HUES48 (cell line): ENCODE data around the gene C19orf18.
"Not testable (repeated sequence)": the region's sequence is repeated elsewhere in the genome, so short reads cannot be mapped to it uniquely, and the experiment has no call there.

Experiments
- H3K27ac ChIP-seq: one replicate; pipeline ENCODE4 v1.7.0; 2013; ENCODE audit warnings: low read depth, low read length, inconsistent platforms
- H3K27me3 ChIP-seq: 2 replicates; pipeline ENCODE4 v1.6.1; 2013; ENCODE audit warnings: mild to moderate bottlenecking, low read length; ENCODE audit not compliant: control insufficient read depth, insufficient read depth
- H3K36me3 ChIP-seq: 2 replicates; pipeline ENCODE4 v1.6.1; 2013; ENCODE audit warnings: low read length; ENCODE audit not compliant: control insufficient read depth, insufficient read depth
- H3K4me1 ChIP-seq: 2 replicates; pipeline ENCODE4 v1.6.1; 2013; ENCODE audit warnings: mild to moderate bottlenecking, low read length; ENCODE audit not compliant: control insufficient read depth, insufficient read depth
- H3K4me3 ChIP-seq: 2 replicates; pipeline ENCODE4 v1.5.1; 2013; ENCODE audit warnings: mild to moderate bottlenecking, low read depth, low read length
- H3K9ac ChIP-seq: 2 replicates; pipeline ENCODE4 v1.6.1; 2013; ENCODE audit warnings: mild to moderate bottlenecking, low read depth, low read length, moderate library complexity
- H3K9me3 ChIP-seq: 2 replicates; pipeline ENCODE4 v1.6.1; 2013; ENCODE audit warnings: low read length; ENCODE audit not compliant: control insufficient read depth, insufficient read depth

The C19orf18 gene

GRCh38 chr19:57974434-57974833 is at the start of gene C19orf18:
TSS of gene C19orf18 (minus strand) at chr19:57974534. CDS start at chr19:57974432, 102 bp downstream.
- Histone ChIP-seq H3K4me3 (no peak within 1 kb of the TSS), H3K9ac (no peak within 1 kb of the TSS), H3K27ac (no peak within 1 kb of the TSS), H3K9me3 (peaks cover 89% of the 10 kb centered on the region), H3K4me1 (no peaks in the 10 kb centered on the region), H3K36me3 (peaks cover 17% of the 10 kb centered on the region), H3K27me3 (no peaks in the 10 kb centered on the region)

GRCh38 chr19:58022283-58022660 is 47.9 kb upstream of the C19orf18 start:
- no peaks in the 10 kb centered on the region for H3K36me3 ChIP-seq
- no peaks in the 10 kb centered on the region for H3K27me3 ChIP-seq
- no peak overlapping the region for H3K27ac ChIP-seq
- no peak overlapping the region for H3K9ac ChIP-seq
- H3K4me3 ChIP-seq: no peak overlapping the region
- peaks cover 61% of the 10 kb centered on the region for H3K9me3 ChIP-seq
- H3K4me1 ChIP-seq: no peaks in the 10 kb centered on the region

- Histone ChIP-seq H3K4me1 (no peaks in the 10 kb centered on the region), H3K27ac (no peak overlapping the region), H3K27me3 (no peaks in the 10 kb centered on the region), H3K9me3 (peaks cover 60% of the 10 kb centered on the region), H3K36me3 (no peaks in the 10 kb centered on the region), H3K4me3 (no peak overlapping the region), H3K9ac (no peak overlapping the region)
Observed at GRCh38 chr19:58021541-58022282, 47.4 kb upstream of the C19orf18 start.

GRCh38 chr19:58020129-58020528 is 45.8 kb upstream of the C19orf18 start:
- H3K27ac ChIP-seq: no peak overlapping the region
- no peaks in the 10 kb centered on the region for H3K27me3 ChIP-seq
- no peak overlapping the region for H3K9ac ChIP-seq
- H3K9me3 ChIP-seq: peaks cover 57% of the 10 kb centered on the region
- no peak overlapping the region for H3K4me3 ChIP-seq
- no peaks in the 10 kb centered on the region for H3K36me3 ChIP-seq
- H3K4me1 ChIP-seq: no peaks in the 10 kb centered on the region

- Histone ChIP-seq H3K9ac (no peak overlapping the region), H3K4me3 (no peak overlapping the region), H3K9me3 (peaks cover 53% of the 10 kb centered on the region), H3K36me3 (no peaks in the 10 kb centered on the region), H3K4me1 (no peaks in the 10 kb centered on the region), H3K27ac (no peak overlapping the region), H3K27me3 (no peaks in the 10 kb centered on the region)
Observed at GRCh38 chr19:58014141-58014540, 39.8 kb upstream of the C19orf18 start.

GRCh38 chr19:58010507-58010906 is 36.2 kb upstream of the C19orf18 start:
- no peak overlapping the region for H3K4me3 ChIP-seq
- H3K4me1 ChIP-seq: no peaks in the 10 kb centered on the region
- no peak overlapping the region for H3K27ac ChIP-seq
- H3K9ac ChIP-seq: no peak overlapping the region
- no peaks in the 10 kb centered on the region for H3K27me3 ChIP-seq
- H3K9me3 ChIP-seq: peaks cover 56% of the 10 kb centered on the region
- H3K36me3 ChIP-seq: peaks cover 13% of the 10 kb centered on the region

GRCh38 chr19:58009666-58010301 is 35.5 kb upstream of the C19orf18 start:
- H3K9me3 ChIP-seq: peaks cover 60% of the 10 kb centered on the region
- H3K9ac ChIP-seq: no peak overlapping the region
- H3K27me3 ChIP-seq: no peaks in the 10 kb centered on the region
- no peaks in the 10 kb centered on the region for H3K4me1 ChIP-seq
- H3K4me3 ChIP-seq: peak overlapping the region; percentile 48
- no peak overlapping the region for H3K27ac ChIP-seq
- H3K36me3 ChIP-seq: peaks cover 20% of the 10 kb centered on the region

GRCh38 chr19:58009301-58009665 is 34.9 kb upstream of the C19orf18 start:
- Histone ChIP-seq H3K4me3 (peak overlapping the region; percentile 48), H3K27ac (no peak overlapping the region), H3K36me3 (peaks cover 25% of the 10 kb centered on the region), H3K9me3 (peaks cover 64% of the 10 kb centered on the region), H3K27me3 (no peaks in the 10 kb centered on the region), H3K4me1 (no peaks in the 10 kb centered on the region), H3K9ac (no peak overlapping the region)

GRCh38 chr19:58008877-58009276 is 34.5 kb upstream of the C19orf18 start:
- not testable (repeated sequence) for H3K4me1 ChIP-seq, H3K27me3 ChIP-seq, H3K9ac ChIP-seq, H3K27ac ChIP-seq
- peak overlapping the region; percentile 48 for H3K4me3 ChIP-seq
- peaks cover 29% of the 10 kb centered on the region for H3K36me3 ChIP-seq
- H3K9me3 ChIP-seq: peaks cover 64% of the 10 kb centered on the region

GRCh38 chr19:58007285-58007684 is 33.0 kb upstream of the C19orf18 start:
- Histone ChIP-seq H3K9ac (no peak overlapping the region), H3K9me3 (peaks cover 62% of the 10 kb centered on the region), H3K4me3 (no peak overlapping the region), H3K27ac (no peak overlapping the region), H3K4me1 (no peaks in the 10 kb centered on the region), H3K27me3 (no peaks in the 10 kb centered on the region), H3K36me3 (peaks cover 31% of the 10 kb centered on the region)

- peak overlapping the region; percentile 83 for H3K4me3 ChIP-seq
- peak overlapping the region; percentile 97 for H3K9ac ChIP-seq
- H3K27ac ChIP-seq: no peak overlapping the region
- H3K4me1 ChIP-seq: peaks cover 5% of the 10 kb centered on the region; the same call in 1 of the 2 replicates
- no peaks in the 10 kb centered on the region for H3K27me3 ChIP-seq
- H3K9me3 ChIP-seq: peaks cover 57% of the 10 kb centered on the region
- peaks cover 54% of the 10 kb centered on the region for H3K36me3 ChIP-seq
Observed at GRCh38 chr19:58003174-58003828, 29.0 kb upstream of the C19orf18 start.
